ENCODE results near the gene ADGRB3.

DNA sequence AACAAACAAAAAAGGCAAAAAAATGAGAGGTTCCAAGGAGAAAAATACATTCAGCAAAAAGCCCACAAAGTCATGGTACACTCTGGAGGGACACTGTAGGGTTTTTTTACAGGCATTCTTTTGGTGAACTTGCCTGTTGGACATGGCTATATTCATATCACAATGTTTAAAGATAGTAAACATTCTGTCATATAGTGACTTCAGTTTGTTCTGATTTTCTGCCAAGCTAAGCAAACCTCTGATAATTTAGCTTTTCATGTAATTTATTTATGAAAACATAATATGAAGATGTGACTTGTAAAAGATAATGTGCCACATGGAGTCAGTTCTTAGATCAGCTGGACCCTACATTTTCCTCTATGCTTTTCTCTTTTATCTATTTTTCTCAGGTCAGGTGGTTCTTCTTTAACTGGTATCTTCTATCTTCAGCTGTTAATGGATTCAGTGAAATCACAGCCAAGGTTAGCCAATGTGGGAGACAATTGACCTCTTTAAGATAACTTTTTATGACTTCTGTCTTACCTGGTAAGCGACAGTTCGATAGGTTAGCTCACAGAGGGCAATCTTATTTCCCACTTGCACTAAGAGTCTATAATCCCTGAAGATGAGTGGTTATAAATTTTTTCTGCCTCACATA is 87.9 kb downstream of the ADGRB3 start:
- TF ChIP-seq, protein P1, sequence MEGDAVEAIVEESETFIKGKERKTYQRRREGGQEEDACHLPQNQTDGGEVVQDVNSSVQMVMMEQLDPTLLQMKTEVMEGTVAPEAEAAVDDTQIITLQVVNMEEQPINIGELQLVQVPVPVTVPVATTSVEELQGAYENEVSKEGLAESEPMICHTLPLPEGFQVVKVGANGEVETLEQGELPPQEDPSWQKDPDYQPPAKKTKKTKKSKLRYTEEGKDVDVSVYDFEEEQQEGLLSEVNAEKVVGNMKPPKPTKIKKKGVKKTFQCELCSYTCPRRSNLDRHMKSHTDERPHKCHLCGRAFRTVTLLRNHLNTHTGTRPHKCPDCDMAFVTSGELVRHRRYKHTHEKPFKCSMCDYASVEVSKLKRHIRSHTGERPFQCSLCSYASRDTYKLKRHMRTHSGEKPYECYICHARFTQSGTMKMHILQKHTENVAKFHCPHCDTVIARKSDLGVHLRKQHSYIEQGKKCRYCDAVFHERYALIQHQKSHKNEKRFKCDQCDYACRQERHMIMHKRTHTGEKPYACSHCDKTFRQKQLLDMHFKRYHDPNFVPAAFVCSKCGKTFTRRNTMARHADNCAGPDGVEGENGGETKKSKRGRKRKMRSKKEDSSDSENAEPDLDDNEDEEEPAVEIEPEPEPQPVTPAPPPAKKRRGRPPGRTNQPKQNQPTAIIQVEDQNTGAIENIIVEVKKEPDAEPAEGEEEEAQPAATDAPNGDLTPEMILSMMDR (IDR thresholded peaks at IDR 0.05; ENCODE audit: low read length): no peak
- no peak for TF ChIP-seq EZH2 (IDR thresholded peaks at IDR 0.05; ENCODE audit: borderline replicate concordance, low read length)
